Lower leg skin (tissue), 3 donors: Measurements from ENCODE around the gene DGKA.

Experiments used
- POLR2A ChIP-seq, 2 donors: fragments of 450-650 bp; IDR thresholded peaks; one replicate each; pipeline ENCODE4 v1.6.1; 2016 to 2017; ENCODE audit warnings: antibody characterized with exemption in 2 of 2, mild to moderate bottlenecking in 1 of 2, moderate library complexity in 1 of 2
- TF ChIP-seq, protein P1 (sequence below), 3 donors: fragments of 450-650 bp; IDR thresholded peaks; one replicate each; pipeline ENCODE4 v1.5.1; 2016; ENCODE audit warnings: antibody characterized with exemption in 3 of 3, mild to moderate bottlenecking in 3 of 3, moderate library complexity in 2 of 3

DNA sequence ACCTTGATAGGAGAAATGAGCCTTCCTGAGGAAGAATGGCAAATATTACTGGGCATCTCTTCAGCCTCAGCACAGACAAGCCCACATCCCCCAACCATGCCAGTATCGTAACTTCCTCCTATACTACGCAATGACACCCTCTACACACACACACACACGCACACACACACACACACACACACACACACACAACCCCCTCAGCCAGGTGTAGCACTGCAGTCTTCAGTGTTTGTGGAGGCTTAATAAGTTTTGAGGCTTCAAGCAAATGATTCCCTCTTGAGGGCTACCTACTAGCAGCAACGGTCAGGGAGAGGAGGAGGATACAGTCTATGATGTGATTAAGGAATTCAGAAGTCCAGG, 1.6 kb downstream of the DGKA start:
- TF ChIP-seq, protein P1, sequence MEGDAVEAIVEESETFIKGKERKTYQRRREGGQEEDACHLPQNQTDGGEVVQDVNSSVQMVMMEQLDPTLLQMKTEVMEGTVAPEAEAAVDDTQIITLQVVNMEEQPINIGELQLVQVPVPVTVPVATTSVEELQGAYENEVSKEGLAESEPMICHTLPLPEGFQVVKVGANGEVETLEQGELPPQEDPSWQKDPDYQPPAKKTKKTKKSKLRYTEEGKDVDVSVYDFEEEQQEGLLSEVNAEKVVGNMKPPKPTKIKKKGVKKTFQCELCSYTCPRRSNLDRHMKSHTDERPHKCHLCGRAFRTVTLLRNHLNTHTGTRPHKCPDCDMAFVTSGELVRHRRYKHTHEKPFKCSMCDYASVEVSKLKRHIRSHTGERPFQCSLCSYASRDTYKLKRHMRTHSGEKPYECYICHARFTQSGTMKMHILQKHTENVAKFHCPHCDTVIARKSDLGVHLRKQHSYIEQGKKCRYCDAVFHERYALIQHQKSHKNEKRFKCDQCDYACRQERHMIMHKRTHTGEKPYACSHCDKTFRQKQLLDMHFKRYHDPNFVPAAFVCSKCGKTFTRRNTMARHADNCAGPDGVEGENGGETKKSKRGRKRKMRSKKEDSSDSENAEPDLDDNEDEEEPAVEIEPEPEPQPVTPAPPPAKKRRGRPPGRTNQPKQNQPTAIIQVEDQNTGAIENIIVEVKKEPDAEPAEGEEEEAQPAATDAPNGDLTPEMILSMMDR (IDR thresholded peaks at IDR 0.05): no peak
- TF ChIP-seq POLR2A (IDR thresholded peaks at IDR 0.05): no peak
